ENCODE results near the gene MAPK13.

The MAPK13 gene

GRCh38 chr6:36095497-36096391 is 34.6 kb upstream of the MAPK13 start:
- no peak for DNase-seq (ENCODE audit: low read depth)
- H3K4me3 ChIP-seq (ENCODE audit: control insufficient read depth, low read depth, low read length), result no peak overlapping the region
- TF ChIP-seq CTCF (IDR thresholded peaks at IDR 0.05; ENCODE audit: control insufficient read depth, insufficient read depth, low read depth, low read length, missing control alignments), result no peak

- TF ChIP-seq CTCF (IDR thresholded peaks at IDR 0.05; ENCODE audit: control insufficient read depth, insufficient read depth, low read depth, low read length, missing control alignments), result no peak
- H3K4me3 ChIP-seq (ENCODE audit: control insufficient read depth, low read depth, low read length), result no peak overlapping the region
- DNase-seq (ENCODE audit: low read depth), result no peak
Observed at GRCh38 chr6:36098253-36098919, 31.9 kb upstream of the MAPK13 start.

- H3K4me3 ChIP-seq (ENCODE audit: control insufficient read depth, low read depth, low read length), result no peak overlapping the region
- DNase-seq (ENCODE audit: low read depth), result no peak
- TF ChIP-seq CTCF (IDR thresholded peaks at IDR 0.05; ENCODE audit: control insufficient read depth, insufficient read depth, low read depth, low read length, missing control alignments), result no peak
Observed at GRCh38 chr6:36098920-36099647, 31.2 kb upstream of the MAPK13 start.

- DNase-seq (ENCODE audit: low read depth), result no peak
- no peak overlapping the region for H3K4me3 ChIP-seq (ENCODE audit: control insufficient read depth, low read depth, low read length)
- TF ChIP-seq CTCF (IDR thresholded peaks at IDR 0.05; ENCODE audit: control insufficient read depth, insufficient read depth, low read depth, low read length, missing control alignments), result no peak
Observed at GRCh38 chr6:36099869-36100483, 30.3 kb upstream of the MAPK13 start.

GRCh38 chr6:36101691-36102090 is 28.6 kb upstream of the MAPK13 start:
- H3K4me3 ChIP-seq (ENCODE audit: control insufficient read depth, low read depth, low read length), result no peak overlapping the region
- no peak for DNase-seq (ENCODE audit: low read depth)
- TF ChIP-seq CTCF (IDR thresholded peaks at IDR 0.05; ENCODE audit: control insufficient read depth, insufficient read depth, low read depth, low read length, missing control alignments), result no peak

GRCh38 chr6:36102853-36103252 is 27.5 kb upstream of the MAPK13 start:
- no peak for TF ChIP-seq CTCF (IDR thresholded peaks at IDR 0.05; ENCODE audit: control insufficient read depth, insufficient read depth, low read depth, low read length, missing control alignments)
- no peak for DNase-seq (ENCODE audit: low read depth)
- no peak overlapping the region for H3K4me3 ChIP-seq (ENCODE audit: control insufficient read depth, low read depth, low read length)
